A673 (cell line): ENCODE data around the gene LIMCH1. TPM values are rescaled to one million over a fixed set of nuclear protein-coding genes. Genes with fewer than 3 reads are reported as not detected.

Experiments
- BruUV-seq: library from RNA; stranded (reverse); fragments of 400-500 nt; replicated peaks from 2 replicates; lab custom pipeline; 2021; lab: Mats Ljungman, UMichigan
- CTCF ChIA-PET: fragments of 300-600 bp; sonication (Branson Sonifier 250); formaldehyde crosslinking; loops from one replicate; lab custom pipeline; 2022; ENCODE audit warnings: antibody characterized with exemption; lab: Charles Lee
- POLR2A ChIA-PET: fragments of 300-600 bp; sonication (Branson Sonifier 250); formaldehyde crosslinking; loops from one replicate; lab custom pipeline; 2022; ENCODE audit warnings: antibody characterized with exemption; ENCODE audit not compliant: low non-redundant PET; lab: Charles Lee
- DNase-seq: peaks from one replicate; pipeline ENCODE4 v3.0.0-alpha.2; 2015; ENCODE audit warnings: low spot score
- H3K27ac ChIP-seq: fragments of 200-600 bp; sonication (generic); 2 replicates; pipeline ENCODE4 v1.5.1; 2016; ENCODE audit warnings: mixed run types, low read depth, mild to moderate bottlenecking, mixed read lengths, antibody characterized with exemption, low read length; ENCODE audit not compliant: poor library complexity, severe bottlenecking
- H3K27me3 ChIP-seq: fragments of 200-600 bp; sonication (generic); replicated peaks from 2 replicates; pipeline ENCODE4 v1.6.1; 2017; ENCODE audit warnings: mixed run types, low read depth, mild to moderate bottlenecking, mixed read lengths, antibody characterized with exemption, low read length; ENCODE audit not compliant: insufficient read depth, poor library complexity
- H3K36me3 ChIP-seq: fragments of 200-600 bp; sonication (generic); 2 replicates; pipeline ENCODE4 v1.6.1; 2016; ENCODE audit warnings: mixed run types, mild to moderate bottlenecking, mixed read lengths, antibody characterized with exemption, low read length; ENCODE audit not compliant: insufficient read depth, poor library complexity, severe bottlenecking
- H3K4me1 ChIP-seq: fragments of 200-600 bp; sonication (generic); 2 replicates; pipeline ENCODE4 v1.6.1; 2017; ENCODE audit warnings: mixed run types, mild to moderate bottlenecking, mixed read lengths, antibody characterized with exemption, low read length; ENCODE audit not compliant: insufficient read depth, poor library complexity, severe bottlenecking
- H3K4me3 ChIP-seq: fragments of 200-600 bp; sonication (generic); 2 replicates; pipeline ENCODE4 v1.5.1; 2016; ENCODE audit warnings: low read depth, mixed run types, mild to moderate bottlenecking, mixed read lengths, low read length; ENCODE audit not compliant: poor library complexity, severe bottlenecking
- H3K9me3 ChIP-seq: fragments of 200-600 bp; sonication (generic); 2 replicates; pipeline ENCODE4 v1.6.1; 2016; ENCODE audit warnings: mixed run types, low read depth, mild to moderate bottlenecking, mixed read lengths, antibody characterized with exemption, low read length; ENCODE audit not compliant: poor library complexity, severe bottlenecking
- EZH2 ChIP-seq: fragments of 200-600 bp; sonication (generic); IDR thresholded peaks from 2 replicates; pipeline ENCODE4 v1.6.1; 2017; ENCODE audit warnings: borderline replicate concordance, low read depth, mild to moderate bottlenecking, mixed read lengths, antibody characterized with exemption, low read length; ENCODE audit not compliant: poor library complexity, severe bottlenecking
- intact Hi-C: fragments of 100-400 bp; cut with micrococcal nuclease; formaldehyde crosslinking; loops from one replicate; pipeline ENCODE4 v1.10.0; 2022; ENCODE audit not compliant: unreplicated experiment
- total RNA-seq: library from RNA; stranded (reverse); gene quantifications from 2 replicates; pipeline ENCODE4 v1.2.3, GENCODE V29; 2021
- TF ChIP-seq, protein P1 (sequence below): fragments of 300-800, 200-600 bp; sonication (generic); conservative IDR thresholded peaks from 2 replicates; pipeline ENCODE4 v1.5.1; 2017; ENCODE audit warnings: low read depth, mild to moderate bottlenecking, antibody characterized with exemption, low read length, moderate library complexity, mixed read lengths

LIMCH1 gene
- total RNA-seq, 1 experiment from 2014 or later: 4.0 TPM

DNA sequence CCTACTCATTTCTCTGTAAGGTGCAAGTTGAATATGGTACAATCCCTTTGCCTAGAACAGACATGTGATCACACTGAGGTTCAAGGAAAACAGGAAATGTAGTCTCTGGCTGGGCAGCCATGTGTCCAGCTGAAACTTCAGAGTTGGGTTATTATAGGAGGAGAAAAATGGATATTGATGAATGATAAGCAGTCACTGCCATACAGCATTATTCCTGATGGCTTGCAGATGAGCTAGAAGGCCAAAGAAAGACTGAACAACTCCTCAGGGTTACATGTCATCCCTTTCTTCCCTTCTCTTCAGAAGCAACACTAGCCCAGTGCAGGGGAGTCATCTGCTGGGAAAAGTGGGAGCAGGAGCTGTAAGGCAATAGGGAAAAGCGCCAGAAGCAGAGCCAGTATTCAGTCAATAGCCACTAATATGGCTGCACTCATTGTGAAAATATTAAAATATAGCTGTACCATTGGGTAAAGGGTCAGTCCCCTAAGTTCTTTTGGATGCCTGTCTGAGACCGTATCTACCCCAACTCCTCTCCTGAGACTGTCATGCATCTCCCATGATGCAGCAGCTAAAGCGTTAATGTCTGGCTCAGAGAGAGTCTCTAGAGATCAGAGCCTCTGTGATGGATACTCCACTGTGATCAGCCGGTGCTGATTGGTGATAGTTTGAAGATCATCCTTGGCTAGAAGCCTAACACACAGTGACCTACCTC is 190.1 kb downstream of the LIMCH1 start:
- no peak for DNase-seq
- Histone ChIP-seq H3K27me3 (peaks cover 44% of the 10 kb centered on the region), H3K4me1 (no peaks in the 10 kb centered on the region), H3K4me3 (no peak overlapping the region), H3K9me3 (peaks cover 6% of the 10 kb centered on the region), H3K36me3 (no peaks in the 10 kb centered on the region), H3K27ac (no peak overlapping the region)
- POLR2A ChIA-PET: no interaction called here
- intact Hi-C loops: no loop called here
- TF ChIP-seq, protein P1, sequence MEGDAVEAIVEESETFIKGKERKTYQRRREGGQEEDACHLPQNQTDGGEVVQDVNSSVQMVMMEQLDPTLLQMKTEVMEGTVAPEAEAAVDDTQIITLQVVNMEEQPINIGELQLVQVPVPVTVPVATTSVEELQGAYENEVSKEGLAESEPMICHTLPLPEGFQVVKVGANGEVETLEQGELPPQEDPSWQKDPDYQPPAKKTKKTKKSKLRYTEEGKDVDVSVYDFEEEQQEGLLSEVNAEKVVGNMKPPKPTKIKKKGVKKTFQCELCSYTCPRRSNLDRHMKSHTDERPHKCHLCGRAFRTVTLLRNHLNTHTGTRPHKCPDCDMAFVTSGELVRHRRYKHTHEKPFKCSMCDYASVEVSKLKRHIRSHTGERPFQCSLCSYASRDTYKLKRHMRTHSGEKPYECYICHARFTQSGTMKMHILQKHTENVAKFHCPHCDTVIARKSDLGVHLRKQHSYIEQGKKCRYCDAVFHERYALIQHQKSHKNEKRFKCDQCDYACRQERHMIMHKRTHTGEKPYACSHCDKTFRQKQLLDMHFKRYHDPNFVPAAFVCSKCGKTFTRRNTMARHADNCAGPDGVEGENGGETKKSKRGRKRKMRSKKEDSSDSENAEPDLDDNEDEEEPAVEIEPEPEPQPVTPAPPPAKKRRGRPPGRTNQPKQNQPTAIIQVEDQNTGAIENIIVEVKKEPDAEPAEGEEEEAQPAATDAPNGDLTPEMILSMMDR: no peak
- no peak for TF ChIP-seq EZH2
- CTCF ChIA-PET: no interaction called here
- BruUV-seq: no TSS peak

DNA sequence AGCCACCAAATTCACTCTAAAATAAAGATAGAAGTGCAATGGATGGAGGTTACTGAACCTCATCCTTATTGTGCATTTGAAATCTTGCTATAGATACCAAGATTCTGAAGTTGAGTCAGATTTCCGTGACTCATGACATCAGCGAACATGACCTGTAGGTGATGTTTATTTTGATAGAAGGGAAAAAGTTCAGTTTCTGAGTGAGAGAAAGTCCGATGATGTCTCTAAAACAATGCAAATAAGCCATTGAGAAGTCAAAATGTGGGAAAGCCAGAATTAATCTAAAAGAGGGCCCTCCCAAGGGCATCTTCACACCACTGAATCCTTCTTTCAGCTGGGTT is 190.6 kb downstream of the LIMCH1 start:
- DNase-seq: no peak
- H3K4me1 ChIP-seq: no peaks in the 10 kb centered on the region
- CTCF ChIA-PET: no interaction called here
- no peak overlapping the region for H3K27ac ChIP-seq
- peaks cover 6% of the 10 kb centered on the region for H3K9me3 ChIP-seq
- H3K36me3 ChIP-seq: no peaks in the 10 kb centered on the region
- intact Hi-C loops: no loop called here
- POLR2A ChIA-PET: no interaction called here
- TF ChIP-seq, protein P1: no peak
- no peak for TF ChIP-seq EZH2
- H3K4me3 ChIP-seq: no peak overlapping the region
- peaks cover 44% of the 10 kb centered on the region for H3K27me3 ChIP-seq
- BruUV-seq: no TSS peak

DNA sequence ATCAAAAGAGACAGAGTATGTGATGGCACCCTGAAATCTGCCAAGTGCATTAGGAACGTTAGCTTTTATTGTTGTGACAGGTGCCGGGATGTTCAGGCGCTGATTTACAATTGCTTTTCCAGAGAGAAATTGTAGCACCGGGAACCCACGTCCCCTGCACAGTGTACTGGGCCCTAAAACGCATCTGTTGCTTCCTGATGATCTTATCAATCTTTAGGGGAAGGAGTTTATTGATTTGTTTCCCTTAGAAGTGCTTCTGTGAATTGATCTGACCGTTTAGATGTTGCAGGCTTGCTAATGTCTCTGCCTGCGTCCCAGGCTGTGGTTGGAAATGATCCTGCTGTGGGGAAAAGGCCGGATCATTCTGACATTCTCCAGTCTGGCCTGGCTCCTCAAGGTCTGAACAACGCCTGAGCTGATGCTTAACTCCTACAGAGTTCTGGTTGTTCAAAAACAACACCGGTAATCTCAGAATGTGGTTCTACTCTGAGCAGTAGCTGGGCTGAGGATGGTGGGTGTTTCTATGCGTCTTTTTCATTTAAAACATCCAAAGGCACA is 193.7 kb downstream of the LIMCH1 start:
- Histone ChIP-seq H3K27ac (no peak overlapping the region), H3K4me1 (no peaks in the 10 kb centered on the region), H3K4me3 (no peak overlapping the region), H3K36me3 (no peaks in the 10 kb centered on the region), H3K9me3 (no peaks in the 10 kb centered on the region), H3K27me3 (peaks cover 45% of the 10 kb centered on the region)
- TF ChIP-seq, protein P1: no peak
- no peak for TF ChIP-seq EZH2
- no peak for DNase-seq
- POLR2A ChIA-PET: no interaction called here
- BruUV-seq: no TSS peak
- CTCF ChIA-PET: no interaction called here
- intact Hi-C loops: no loop called here
